H9 (cell line): ENCODE results near the gene NAT14. TPM values are rescaled to one million over a fixed set of nuclear protein-coding genes. Genes with fewer than 3 reads are reported as not detected.

Source experiments
- DNase-seq: peaks from one replicate; pipeline ENCODE4 v3.0.0-alpha.2; 2017
- H2AFZ ChIP-seq: one replicate; pipeline ENCODE4 v1.6.1; 2013; ENCODE audit warnings: mild to moderate bottlenecking, low read length, control low read depth, moderate library complexity
- H2AK5ac ChIP-seq: 2 replicates; pipeline ENCODE4 v1.6.1; 2013; ENCODE audit warnings: low read length, control low read depth, mixed read lengths; ENCODE audit not compliant: insufficient read length
- H2BK120ac ChIP-seq: one replicate; pipeline ENCODE4 v1.6.1; 2013; ENCODE audit warnings: low read depth, mild to moderate bottlenecking, low read length, control low read depth, inconsistent platforms; ENCODE audit not compliant: poor library complexity, severe bottlenecking
- H2BK12ac ChIP-seq: 2 replicates; pipeline ENCODE4 v1.6.1; 2013; ENCODE audit warnings: low read length, control low read depth, mixed read lengths, low read depth; ENCODE audit not compliant: insufficient read length
- H2BK15ac ChIP-seq: 2 replicates; pipeline ENCODE4 v1.6.1; 2013; ENCODE audit warnings: low read depth, low read length, control low read depth
- H2BK20ac ChIP-seq: one replicate; pipeline ENCODE4 v1.6.1; 2013; ENCODE audit warnings: low read depth, mild to moderate bottlenecking, low read length, control low read depth, inconsistent platforms; ENCODE audit not compliant: poor library complexity, severe bottlenecking
- H2BK5ac ChIP-seq: 2 replicates; pipeline ENCODE4 v1.6.1; 2013; ENCODE audit warnings: low read length, control low read depth, mixed read lengths; ENCODE audit not compliant: insufficient read length
- H3K14ac ChIP-seq: 2 replicates; pipeline ENCODE4 v1.6.1; 2013; ENCODE audit warnings: low read length, control low read depth; ENCODE audit not compliant: insufficient read depth
- H3K18ac ChIP-seq: 2 replicates; pipeline ENCODE4 v1.6.1; 2013; ENCODE audit warnings: low read depth, mild to moderate bottlenecking, mixed read lengths, low read length, control low read depth; ENCODE audit not compliant: insufficient read length
- H3K23ac ChIP-seq: 2 replicates; pipeline ENCODE4 v1.6.1; 2013; ENCODE audit warnings: low read length, control low read depth, mixed read lengths, low read depth; ENCODE audit not compliant: insufficient read length
- H3K23me2 ChIP-seq: 2 replicates; pipeline ENCODE4 v1.6.1; 2013; ENCODE audit warnings: low read depth, mild to moderate bottlenecking, mixed read lengths, low read length, control low read depth; ENCODE audit not compliant: insufficient read length, poor library complexity, severe bottlenecking
- H3K27ac ChIP-seq: 2 replicates; pipeline ENCODE4 v1.5.1; 2013; ENCODE audit warnings: low read length, control low read depth, mixed read lengths, low read depth; ENCODE audit not compliant: insufficient read length
- H3K27me3 ChIP-seq: 2 replicates; pipeline ENCODE4 v1.6.1; 2013; ENCODE audit warnings: low read length, control low read depth, inconsistent platforms; ENCODE audit not compliant: insufficient read depth
- H3K4ac ChIP-seq: 2 replicates; pipeline ENCODE4 v1.6.1; 2013; ENCODE audit warnings: low read depth, mild to moderate bottlenecking, control low read depth, inconsistent platforms, low read length, moderate library complexity
- H3K4me1 ChIP-seq: 2 replicates; pipeline ENCODE4 v1.6.1; 2013; ENCODE audit warnings: low read length, control low read depth, inconsistent platforms; ENCODE audit not compliant: insufficient read depth
- H3K4me2 ChIP-seq: 2 replicates; pipeline ENCODE4 v1.6.1; 2013; ENCODE audit warnings: low read length, control low read depth, mixed read lengths; ENCODE audit not compliant: insufficient read length, insufficient read depth
- H3K56ac ChIP-seq: 2 replicates; pipeline ENCODE4 v1.6.1; 2013; ENCODE audit warnings: low read depth, mild to moderate bottlenecking, mixed read lengths, low read length, control low read depth; ENCODE audit not compliant: insufficient read length
- H3K79me1 ChIP-seq: 2 replicates; pipeline ENCODE4 v1.6.1; 2013; ENCODE audit warnings: low read depth, mild to moderate bottlenecking, moderate library complexity, low read length, control low read depth, inconsistent platforms; ENCODE audit not compliant: insufficient read depth, poor library complexity, severe bottlenecking
- H3K79me2 ChIP-seq: 2 replicates; pipeline ENCODE4 v1.6.1; 2013; ENCODE audit warnings: low read length, control low read depth, inconsistent platforms; ENCODE audit not compliant: insufficient read depth
- H3K9ac ChIP-seq: 2 replicates; pipeline ENCODE4 v1.6.1; 2013; ENCODE audit warnings: low read length, control low read depth, mixed read lengths; ENCODE audit not compliant: insufficient read length; ENCODE audit errors: extremely low read depth
- H3K9me3 ChIP-seq: one replicate; pipeline ENCODE4 v1.6.1; 2013; ENCODE audit warnings: low read depth, low read length, inconsistent platforms; ENCODE audit not compliant: control insufficient read depth
- H3T11ph ChIP-seq: one replicate; pipeline ENCODE4 v1.6.1; 2013; ENCODE audit warnings: mild to moderate bottlenecking, low read length, control low read depth, inconsistent platforms
- H4K20me1 ChIP-seq: one replicate; pipeline ENCODE4 v1.6.1; 2013; ENCODE audit not compliant: control insufficient read depth, insufficient read length, insufficient read depth
- H4K5ac ChIP-seq: 2 replicates; pipeline ENCODE4 v1.6.1; 2013; ENCODE audit warnings: low read depth, mild to moderate bottlenecking, mixed read lengths, low read length, control low read depth; ENCODE audit not compliant: insufficient read length
- H4K8ac ChIP-seq: replicated peaks from 2 replicates; pipeline ENCODE4 v1.6.1; 2013; ENCODE audit warnings: low read length, control low read depth, mixed read lengths, low read depth; ENCODE audit not compliant: insufficient read length
- H4K91ac ChIP-seq: 2 replicates; pipeline ENCODE4 v1.6.1; 2013; ENCODE audit warnings: low read depth, mild to moderate bottlenecking, moderate library complexity, mixed read lengths, low read length, control low read depth; ENCODE audit not compliant: insufficient read length
- H3K27ac Mint-ChIP-seq, 3 experiments: 2 replicates in 2 of 3; 3 replicates in 1 of 3; pipeline ENCODE4 v1.8.0; 2020 to 2021; ENCODE audit warnings: mixed read lengths in 3 of 3, mild to moderate bottlenecking in 1 of 3, moderate library complexity in 1 of 3
- H3K27me3 Mint-ChIP-seq: 2 replicates; pipeline ENCODE4 v1.8.0; 2021; ENCODE audit warnings: low read depth, mild to moderate bottlenecking, moderate library complexity, mixed read lengths
- H3K36me3 Mint-ChIP-seq, 3 experiments: 2 replicates in 2 of 3; 3 replicates in 1 of 3; pipeline ENCODE4 v1.8.0; 2020 to 2021; ENCODE audit warnings: low read depth in 3 of 3, mixed read lengths in 3 of 3; ENCODE audit not compliant: insufficient read depth in 1 of 3
- H3K4me1 Mint-ChIP-seq, 2 experiments: 2 replicates each; pipeline ENCODE4 v1.8.0; 2020; ENCODE audit warnings: mixed read lengths in 2 of 2
- H3K4me3 Mint-ChIP-seq, 2 experiments: 2 replicates in 1 of 2; 3 replicates in 1 of 2; pipeline ENCODE4 v1.8.0; 2020 to 2021; ENCODE audit warnings: mild to moderate bottlenecking in 2 of 2, mixed read lengths in 2 of 2, moderate library complexity in 1 of 2
- H3K9me3 Mint-ChIP-seq, 2 experiments: 2 replicates in 1 of 2; 3 replicates in 1 of 2; pipeline ENCODE4 v1.8.0; 2020; ENCODE audit warnings: mild to moderate bottlenecking in 2 of 2, mixed read lengths in 2 of 2, moderate library complexity in 1 of 2
- WGBS: extraction: QIAGEN DNeasy Blood & Tissue Kit; methylation state at CpG from one replicate; pipeline ENCODE4 v1.1.7; 2013; ENCODE audit warnings: missing lambda C conversion rate, low lambda C conversion rate, mixed read lengths; ENCODE audit not compliant: insufficient read length; ENCODE audit errors: extremely low coverage; 5-methylcytosine and 5-hydroxymethylcytosine counted together
- total RNA-seq: library from RNA; stranded (reverse); gene quantifications from 2 replicates; pipeline ENCODE4 v1.2.1, GENCODE V29; 2021
- TF ChIP-seq, protein P1 (sequence below): fragments of 200-600 bp; sonication (generic); conservative IDR thresholded peaks from 3 replicates; pipeline ENCODE4 v1.8.0; 2021; ENCODE audit warnings: antibody characterized with exemption, mild to moderate bottlenecking

NAT14 gene
- total RNA-seq, 1 experiment from 2014 or later, result 51.2 TPM

DNA sequence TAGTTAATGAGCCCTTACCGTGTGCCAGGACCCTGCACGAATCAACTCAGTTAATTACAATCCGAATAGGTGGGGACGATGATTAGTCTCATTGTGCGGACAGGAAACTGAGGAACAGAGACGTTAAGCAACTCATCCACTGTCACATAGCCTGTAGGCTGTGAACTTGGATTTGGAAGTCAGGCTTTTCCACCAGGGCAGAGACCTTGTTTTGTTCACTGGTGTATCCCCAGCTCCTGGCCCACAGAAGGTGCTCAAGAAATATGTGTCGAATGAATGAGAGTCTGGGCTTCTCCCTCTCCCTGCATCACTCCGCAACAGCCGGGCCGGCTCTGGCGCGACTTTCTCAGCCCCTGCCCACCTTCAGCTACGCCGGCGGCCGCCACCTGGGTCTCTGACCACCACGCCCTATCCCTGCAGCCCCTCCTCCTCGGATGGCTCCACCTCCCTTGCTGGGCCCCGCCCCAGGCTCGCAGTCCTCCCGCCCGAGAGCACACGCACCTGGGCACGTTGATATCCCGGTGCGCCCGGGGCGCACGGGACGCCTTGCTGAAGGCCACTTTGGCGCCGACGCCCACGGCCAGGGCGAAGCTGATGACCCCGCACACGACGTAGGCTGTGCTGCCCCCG is 43.2 kb upstream of the NAT14 start:
- Mint-ChIP-seq H3K27me3 (peaks cover 52% of the 10 kb centered on the region), H3K27ac (no peak overlapping the region), H3K4me1 (peaks cover 13 to 31% of the 10 kb centered on the region in 2 experiments), H3K4me3 (peak overlapping the region; percentile 38 to 75), H3K36me3 (no peaks in the 10 kb centered on the region; a peak in 1 of 7 replicates), H3K9me3 (peaks cover 0 to 5% of the 10 kb centered on the region in 2 experiments; a peak in 3 of 5 replicates)
- H2BK120ac ChIP-seq, result no peak overlapping the region
- no peaks in the 10 kb centered on the region for H3K9me3 ChIP-seq
- no peak overlapping the region for H3K9ac ChIP-seq
- H3T11ph ChIP-seq, result no peak overlapping the region
- peaks cover 21% of the 10 kb centered on the region for H3K23me2 ChIP-seq
- H3K23ac ChIP-seq, result no peak overlapping the region
- H3K4ac ChIP-seq, result no peak overlapping the region
- no peak overlapping the region for H4K5ac ChIP-seq
- H3K27me3 ChIP-seq, result peaks cover 34% of the 10 kb centered on the region
- no peak overlapping the region for H3K56ac ChIP-seq
- H4K20me1 ChIP-seq, result no peaks in the 10 kb centered on the region
- H3K4me2 ChIP-seq, result peak overlapping the region; percentile 69
- no peak overlapping the region for H3K14ac ChIP-seq
- no CpG with 5 or more reads among the region's 39 CpGs for WGBS
- no peak overlapping the region for H2AFZ ChIP-seq
- peak; percentile 89 for DNase-seq
- TF ChIP-seq, protein P1, sequence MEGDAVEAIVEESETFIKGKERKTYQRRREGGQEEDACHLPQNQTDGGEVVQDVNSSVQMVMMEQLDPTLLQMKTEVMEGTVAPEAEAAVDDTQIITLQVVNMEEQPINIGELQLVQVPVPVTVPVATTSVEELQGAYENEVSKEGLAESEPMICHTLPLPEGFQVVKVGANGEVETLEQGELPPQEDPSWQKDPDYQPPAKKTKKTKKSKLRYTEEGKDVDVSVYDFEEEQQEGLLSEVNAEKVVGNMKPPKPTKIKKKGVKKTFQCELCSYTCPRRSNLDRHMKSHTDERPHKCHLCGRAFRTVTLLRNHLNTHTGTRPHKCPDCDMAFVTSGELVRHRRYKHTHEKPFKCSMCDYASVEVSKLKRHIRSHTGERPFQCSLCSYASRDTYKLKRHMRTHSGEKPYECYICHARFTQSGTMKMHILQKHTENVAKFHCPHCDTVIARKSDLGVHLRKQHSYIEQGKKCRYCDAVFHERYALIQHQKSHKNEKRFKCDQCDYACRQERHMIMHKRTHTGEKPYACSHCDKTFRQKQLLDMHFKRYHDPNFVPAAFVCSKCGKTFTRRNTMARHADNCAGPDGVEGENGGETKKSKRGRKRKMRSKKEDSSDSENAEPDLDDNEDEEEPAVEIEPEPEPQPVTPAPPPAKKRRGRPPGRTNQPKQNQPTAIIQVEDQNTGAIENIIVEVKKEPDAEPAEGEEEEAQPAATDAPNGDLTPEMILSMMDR, result no peak
- no peak overlapping the region for H2BK5ac ChIP-seq
- H4K8ac ChIP-seq, result no peak overlapping the region
- H2BK15ac ChIP-seq, result no peak overlapping the region
- no peak overlapping the region for H3K27ac ChIP-seq
- H2AK5ac ChIP-seq, result no peak overlapping the region
- no peak overlapping the region for H4K91ac ChIP-seq
- H3K79me1 ChIP-seq, result no peaks in the 10 kb centered on the region
- H3K4me1 ChIP-seq, result 0 out of 2 replicates have a peak, but pooled peaks cover 2% of the 10 kb centered on the region
- no peak overlapping the region for H3K18ac ChIP-seq
- no peak overlapping the region for H2BK12ac ChIP-seq
- H3K79me2 ChIP-seq, result no peaks in the 10 kb centered on the region
- no peak overlapping the region for H2BK20ac ChIP-seq
